Mesendoderm (in vitro differentiated cells): Measurements from ENCODE around the gene CDH12.
"Not testable (repeated sequence)": the region's sequence is repeated elsewhere in the genome, so short reads cannot be mapped to it uniquely, and the experiment has no call there.

ENCODE experiments used
- DNase-seq: peaks from one replicate; pipeline ENCODE4 v3.0.0; 2013
- H2AK5ac ChIP-seq: 2 replicates; pipeline ENCODE4 v1.6.1; 2013; ENCODE audit warnings: low read length, inconsistent platforms
- H2BK120ac ChIP-seq: 2 replicates; pipeline ENCODE4 v1.6.1; 2013; ENCODE audit warnings: low read depth, mild to moderate bottlenecking, low read length, moderate library complexity, mixed read lengths
- H2BK15ac ChIP-seq: replicated peaks from 2 replicates; pipeline ENCODE4 v1.6.1; 2013; ENCODE audit warnings: low read depth, mild to moderate bottlenecking, moderate library complexity
- H2BK5ac ChIP-seq: 2 replicates; pipeline ENCODE4 v1.6.1; 2013; ENCODE audit warnings: low read length, inconsistent platforms
- H3K18ac ChIP-seq: 2 replicates; pipeline ENCODE4 v1.6.1; 2013; ENCODE audit warnings: mild to moderate bottlenecking, low read length, mixed read lengths
- H3K23ac ChIP-seq: one replicate; pipeline ENCODE4 v1.6.1; 2013; ENCODE audit warnings: low read length
- H3K27ac ChIP-seq: 2 replicates; pipeline ENCODE4 v1.5.1; 2013; ENCODE audit warnings: low read depth, mild to moderate bottlenecking, inconsistent platforms, low read length, moderate library complexity
- H3K27me3 ChIP-seq: 2 replicates; pipeline ENCODE4 v1.6.1; 2013; ENCODE audit warnings: low read length, control low read depth, mild to moderate bottlenecking, inconsistent platforms; ENCODE audit not compliant: insufficient read depth, poor library complexity
- H3K36me3 ChIP-seq: 2 replicates; pipeline ENCODE4 v1.6.1; 2013; ENCODE audit warnings: low read length, inconsistent platforms; ENCODE audit not compliant: control insufficient read depth, insufficient read depth
- H3K4ac ChIP-seq: one replicate; pipeline ENCODE4 v1.6.1; 2013; ENCODE audit warnings: low read depth, mild to moderate bottlenecking, low read length, moderate library complexity
- H3K4me1 ChIP-seq: 2 replicates; pipeline ENCODE4 v1.6.1; 2013; ENCODE audit warnings: low read depth, low read length, inconsistent platforms; ENCODE audit not compliant: control insufficient read depth
- H3K4me2 ChIP-seq: 2 replicates; pipeline ENCODE4 v1.6.1; 2013; ENCODE audit warnings: low read length
- H3K4me3 ChIP-seq: 2 replicates; pipeline ENCODE4 v1.5.1; 2013; ENCODE audit warnings: mild to moderate bottlenecking, low read length
- H3K56ac ChIP-seq: one replicate; pipeline ENCODE4 v1.6.1; 2013; ENCODE audit warnings: low read length
- H3K79me1 ChIP-seq: 2 replicates; pipeline ENCODE4 v1.6.1; 2013; ENCODE audit warnings: low read length, inconsistent platforms
- H3K79me2 ChIP-seq: 2 replicates; pipeline ENCODE4 v1.6.1; 2013; ENCODE audit warnings: mild to moderate bottlenecking, low read length; ENCODE audit not compliant: control insufficient read depth, insufficient read depth
- H3K9ac ChIP-seq: 2 replicates; pipeline ENCODE4 v1.6.1; 2013; ENCODE audit warnings: low read length, inconsistent platforms
- H4K5ac ChIP-seq: one replicate; pipeline ENCODE4 v1.6.1; 2013; ENCODE audit warnings: low read length
- H4K8ac ChIP-seq: one replicate; pipeline ENCODE4 v1.6.1; 2013; ENCODE audit warnings: low read depth, mild to moderate bottlenecking, control low read depth, low read length, moderate library complexity
- WGBS: extraction: QIAGEN DNeasy Blood & Tissue Kit; methylation state at CpG from one replicate; pipeline ENCODE4 v1.1.7; 2013; ENCODE audit warnings: low lambda C conversion rate, missing lambda C conversion rate; ENCODE audit not compliant: insufficient coverage; ENCODE audit errors: extremely low coverage; 5-methylcytosine and 5-hydroxymethylcytosine counted together

CDH12 gene

DNA sequence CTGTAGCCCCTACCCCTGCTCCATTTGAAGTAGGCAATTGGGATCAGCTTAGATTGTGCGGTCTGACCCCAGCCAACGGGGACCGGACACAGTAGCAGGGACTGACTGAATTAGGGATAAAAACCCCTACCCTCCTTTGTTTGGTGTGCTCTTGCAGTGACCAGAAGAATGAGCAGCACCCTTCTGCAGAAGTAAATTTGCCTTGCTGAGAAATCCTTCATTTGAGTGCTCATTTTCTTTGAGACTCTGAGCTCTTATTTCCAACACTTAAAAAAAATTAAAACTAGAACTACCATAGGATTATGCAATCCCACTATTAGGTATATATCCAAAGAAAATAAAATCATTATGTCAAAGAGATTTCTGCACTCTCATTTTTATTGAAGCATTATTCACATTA, 560.0 kb downstream of the CDH12 start:
- Histone ChIP-seq H3K4me3 (no peak overlapping the region), H4K8ac (no peak overlapping the region), H3K4me1 (no peaks in the 10 kb centered on the region), H2BK5ac (no peak overlapping the region), H3K79me2 (no peaks in the 10 kb centered on the region), H3K9ac (no peak overlapping the region), H4K5ac (no peak overlapping the region), H3K27me3 (no peaks in the 10 kb centered on the region), H2BK120ac (no peak overlapping the region), H3K4me2 (no peak overlapping the region), H3K23ac (no peak overlapping the region), H2BK15ac (no peak overlapping the region), H3K4ac (no peak overlapping the region), H2AK5ac (no peak overlapping the region), H3K27ac (no peak overlapping the region), H3K36me3 (no peaks in the 10 kb centered on the region), H3K18ac (no peak overlapping the region), H3K56ac (no peak overlapping the region), H3K79me1 (no peaks in the 10 kb centered on the region)
- no CpG with 5 or more reads among the region's 3 CpGs for WGBS
- no peak for DNase-seq

DNA sequence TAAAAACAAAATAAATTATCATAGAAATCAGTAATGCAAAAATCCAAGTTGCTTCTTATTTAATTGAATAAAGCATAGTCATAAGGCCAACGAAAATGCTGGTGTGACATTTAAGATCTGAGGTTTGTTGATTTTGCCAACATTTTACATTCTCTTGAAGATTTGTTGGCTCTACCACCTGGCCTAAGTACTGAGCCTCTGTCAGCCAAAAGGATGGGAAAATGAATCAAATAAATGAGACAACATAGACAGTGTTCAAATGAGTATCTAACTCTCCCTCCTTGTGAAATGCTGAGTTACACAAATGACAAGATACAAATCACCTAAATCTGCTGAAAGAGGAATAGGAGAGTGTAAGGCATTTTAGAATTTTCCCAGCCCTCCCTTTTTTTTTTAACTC, 575.0 kb downstream of the CDH12 start:
- H3K79me2 ChIP-seq, result no peaks in the 10 kb centered on the region
- H3K9ac ChIP-seq, result no peak overlapping the region
- no CpG with 5 or more reads among the region's 1 CpG for WGBS
- H3K4me3 ChIP-seq, result no peak overlapping the region
- H3K4me1 ChIP-seq, result no peaks in the 10 kb centered on the region
- no peak overlapping the region for H2BK120ac ChIP-seq
- H3K4me2 ChIP-seq, result no peak overlapping the region
- H4K8ac ChIP-seq, result no peak overlapping the region
- H3K56ac ChIP-seq, result no peak overlapping the region
- H3K36me3 ChIP-seq, result no peaks in the 10 kb centered on the region
- no peak overlapping the region for H3K23ac ChIP-seq
- H2BK15ac ChIP-seq, result no peak overlapping the region
- DNase-seq, result no peak
- no peak overlapping the region for H2BK5ac ChIP-seq
- H3K18ac ChIP-seq, result no peak overlapping the region
- no peaks in the 10 kb centered on the region for H3K27me3 ChIP-seq
- no peak overlapping the region for H3K4ac ChIP-seq
- no peak overlapping the region for H4K5ac ChIP-seq
- H2AK5ac ChIP-seq, result no peak overlapping the region
- H3K27ac ChIP-seq, result no peak overlapping the region
- H3K79me1 ChIP-seq, result no peaks in the 10 kb centered on the region

- DNase-seq, result no peak
- Histone ChIP-seq H3K79me2 (no peaks in the 10 kb centered on the region), H3K4me1 (no peaks in the 10 kb centered on the region), H2AK5ac (no peak overlapping the region), H3K56ac (no peak overlapping the region), H3K18ac (no peak overlapping the region), H4K8ac (no peak overlapping the region), H3K23ac (no peak overlapping the region), H3K27me3 (no peaks in the 10 kb centered on the region), H3K36me3 (no peaks in the 10 kb centered on the region), H2BK5ac (no peak overlapping the region), H3K4me2 (no peak overlapping the region), H3K27ac (no peak overlapping the region), H3K4me3 (no peak overlapping the region), H3K4ac (no peak overlapping the region), H2BK15ac (no peak overlapping the region), H2BK120ac (no peak overlapping the region), H3K9ac (no peak overlapping the region), H4K5ac (no peak overlapping the region), H3K79me1 (no peaks in the 10 kb centered on the region)
- WGBS, result no CpG with 5 or more reads among the region's 4 CpGs
Observed at GRCh38 chr5:22277006-22277405, 576.1 kb downstream of the CDH12 start.

DNA sequence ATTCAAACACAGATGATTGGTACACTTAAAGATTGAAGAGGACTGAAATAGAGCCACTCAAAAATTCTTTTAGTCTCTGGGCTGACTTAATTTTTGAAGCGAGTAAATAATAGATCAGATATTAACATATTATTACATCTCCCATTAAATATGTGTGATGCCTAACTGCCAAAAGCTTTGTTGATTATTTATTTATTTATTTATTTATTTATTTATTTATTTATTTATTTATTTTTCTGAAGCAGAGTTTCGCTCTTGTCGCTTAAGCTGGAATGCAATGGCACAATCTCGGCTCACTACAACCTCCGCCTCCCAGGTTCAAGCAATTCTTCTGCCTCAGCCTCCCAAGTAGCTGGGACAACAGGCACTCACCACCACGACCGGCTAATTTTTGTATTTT, 587.3 kb downstream of the CDH12 start:
- not testable (repeated sequence) for H3K56ac ChIP-seq, H3K4me3 ChIP-seq, H2BK5ac ChIP-seq, H3K4me1 ChIP-seq, H3K4ac ChIP-seq, H3K18ac ChIP-seq, H4K8ac ChIP-seq, H3K36me3 ChIP-seq, H2AK5ac ChIP-seq, H3K27me3 ChIP-seq, H2BK120ac ChIP-seq, H2BK15ac ChIP-seq, H3K27ac ChIP-seq, H4K5ac ChIP-seq, DNase-seq, H3K79me1 ChIP-seq, H3K9ac ChIP-seq, H3K79me2 ChIP-seq, H3K23ac ChIP-seq, H3K4me2 ChIP-seq
- no CpG with 5 or more reads among the region's 7 CpGs for WGBS

- H3K9ac ChIP-seq, result no peak overlapping the region
- H3K79me1 ChIP-seq, result no peaks in the 10 kb centered on the region
- no peak overlapping the region for H2BK5ac ChIP-seq
Observed at GRCh38 chr5:22258139-22258538, 595.0 kb downstream of the CDH12 start.

GRCh38 chr5:22250528-22250927, 602.6 kb downstream of the CDH12 start:
- Histone ChIP-seq H3K79me1 (no peaks in the 10 kb centered on the region), H3K27me3 (no peaks in the 10 kb centered on the region)
- WGBS, result no CpG with 5 or more reads among the region's 4 CpGs

More at GRCh38 chr5:22258139-22258538, 595.0 kb downstream of the CDH12 start:
- no peak overlapping the region for H3K18ac ChIP-seq
- H4K5ac ChIP-seq, result no peak overlapping the region
- H2AK5ac ChIP-seq, result no peak overlapping the region
- no peak overlapping the region for H2BK15ac ChIP-seq
- no peaks in the 10 kb centered on the region for H3K79me2 ChIP-seq
- no peaks in the 10 kb centered on the region for H3K4me1 ChIP-seq
- no peaks in the 10 kb centered on the region for H3K36me3 ChIP-seq
- no peak overlapping the region for H3K27ac ChIP-seq
- no peak for DNase-seq
- H3K4me3 ChIP-seq, result no peak overlapping the region
- no peak overlapping the region for H4K8ac ChIP-seq
- H3K56ac ChIP-seq, result no peak overlapping the region
- no peak overlapping the region for H3K4me2 ChIP-seq
- no CpG with 5 or more reads among the region's 5 CpGs for WGBS
- H3K23ac ChIP-seq, result no peak overlapping the region
- no peaks in the 10 kb centered on the region for H3K27me3 ChIP-seq
- no peak overlapping the region for H3K4ac ChIP-seq
- no peak overlapping the region for H2BK120ac ChIP-seq

More at GRCh38 chr5:22250528-22250927, 602.6 kb downstream of the CDH12 start:
- Histone ChIP-seq H3K27ac (no peak overlapping the region), H3K23ac (no peak overlapping the region), H2AK5ac (no peak overlapping the region), H4K8ac (no peak overlapping the region), H3K18ac (no peak overlapping the region), H3K4me1 (no peaks in the 10 kb centered on the region), H3K79me2 (no peaks in the 10 kb centered on the region), H3K4me3 (no peak overlapping the region), H3K9ac (no peak overlapping the region), H3K56ac (no peak overlapping the region), H2BK5ac (no peak overlapping the region), H3K4ac (no peak overlapping the region), H2BK15ac (no peak overlapping the region), H3K4me2 (no peak overlapping the region), H3K36me3 (no peaks in the 10 kb centered on the region), H2BK120ac (no peak overlapping the region), H4K5ac (no peak overlapping the region)
- DNase-seq, result no peak
